B cell (primary cell): ENCODE data around the gene WIPF1. TPM values are rescaled to one million over a fixed set of nuclear protein-coding genes. Genes with fewer than 3 reads are reported as not detected.

ENCODE experiments used
- ATAC-seq: fragments of 200-7000 bp; cut with Tn5 transposase; one replicate; pipeline ENCODE4 v1.10.0; 2021; ENCODE audit warnings: low read depth, mild to moderate bottlenecking, moderate number of reproducible peaks, moderate library complexity
- CTCF ChIA-PET: fragments of 350-600 bp; sonication (Branson Sonifier 250); formaldehyde crosslinking; loops from one replicate; lab custom pipeline; 2021; ENCODE audit warnings: antibody characterized with exemption, inconsistent platforms; lab: Charles Lee
- POLR2A ChIA-PET: fragments of 350-600 bp; sonication (Branson Sonifier 250); formaldehyde crosslinking; loops from one replicate; lab custom pipeline; 2021; ENCODE audit warnings: antibody characterized with exemption; lab: Charles Lee
- DNase-seq: peaks from one replicate; pipeline ENCODE4 v3.0.0; 2013
- H2AFZ ChIP-seq: 2 replicates; pipeline ENCODE4 v1.6.1; 2012; ENCODE audit warnings: mild to moderate bottlenecking, low read depth, low read length; ENCODE audit not compliant: insufficient read depth, poor library complexity, severe bottlenecking
- H3K27ac ChIP-seq, 2 donors: 1 replicate in 1 of 2; 2 replicates in 1 of 2; pipeline ENCODE4 v1.5.1; 2012 to 2013; ENCODE audit warnings: low read length in 2 of 2, mild to moderate bottlenecking in 2 of 2, moderate library complexity in 1 of 2
- H3K27me3 ChIP-seq, 4 experiments: fragments of 200-600 bp in 1 of 4; sonication (generic) in 1 of 4; replicated peaks in 1 of 4; 1 replicate in 2 of 4; 2 replicates in 2 of 4; pipeline versions ENCODE4 v1.6.1 to v1.7.0; 2013 to 2016; ENCODE audit warnings: low read length in 3 of 4, mild to moderate bottlenecking in 2 of 4, mixed read lengths in 1 of 4, moderate library complexity in 1 of 4; ENCODE audit not compliant: insufficient read depth in 4 of 4, control insufficient read depth in 3 of 4; ENCODE audit errors: control extremely low read depth in 1 of 4
- H3K36me3 ChIP-seq, 2 experiments: replicated peaks in 1 of 2; 1 replicate in 1 of 2; 2 replicates in 1 of 2; pipeline versions ENCODE4 v1.6.1 to v1.7.1; 2013; ENCODE audit warnings: low read length in 1 of 2; ENCODE audit not compliant: insufficient read depth in 2 of 2, control insufficient read depth in 1 of 2; ENCODE audit errors: control extremely low read depth in 1 of 2, extremely low read depth in 1 of 2
- H3K4me1 ChIP-seq, 2 donors: fragments of 200-600 bp in 1 of 2; sonication (generic) in 1 of 2; 1 replicate in 1 of 2; 2 replicates in 1 of 2; pipeline versions ENCODE4 v1.5.1 to v1.6.1; 2013 to 2017; ENCODE audit warnings: low read length in 2 of 2; ENCODE audit not compliant: control insufficient read depth in 2 of 2, insufficient read depth in 2 of 2
- H3K4me2 ChIP-seq: replicated peaks from 2 replicates; pipeline ENCODE3; 2012; ENCODE audit warnings: mild to moderate bottlenecking, low read depth, low read length; ENCODE audit not compliant: poor library complexity, severe bottlenecking
- H3K4me3 ChIP-seq, 5 experiments: fragments of 200-600 bp in 1 of 5; sonication (generic) in 1 of 5; 1 replicate in 3 of 5; 2 replicates in 2 of 5; pipeline versions ENCODE4 v1.5.1 to v1.7.0; 2011 to 2016; ENCODE audit warnings: low read length in 4 of 5, mild to moderate bottlenecking in 4 of 5, low read depth in 2 of 5, control low read depth in 1 of 5, moderate library complexity in 1 of 5; ENCODE audit not compliant: insufficient read depth in 1 of 5; ENCODE audit errors: control extremely low read depth in 1 of 5, extremely low read depth in 1 of 5
- H3K79me2 ChIP-seq: fragments of 200-600 bp; sonication (generic); one replicate; pipeline ENCODE4 v1.6.0; 2016; ENCODE audit warnings: low read length; ENCODE audit not compliant: control insufficient read depth, insufficient read depth
- H3K9ac ChIP-seq: fragments of 200-600 bp; sonication (generic); 2 replicates; pipeline ENCODE4 v1.6.1; 2017; ENCODE audit warnings: mild to moderate bottlenecking, low read length, moderate library complexity
- H3K9me3 ChIP-seq, 3 donors: one replicate each; pipeline versions ENCODE4 v1.6.1 to v1.7.1; 2013; ENCODE audit warnings: low read length in 2 of 3; ENCODE audit not compliant: control insufficient read depth in 2 of 3, insufficient read depth in 1 of 3; ENCODE audit errors: control extremely low read depth in 1 of 3
- H4K20me1 ChIP-seq: 2 replicates; pipeline ENCODE4 v1.6.0; 2012; ENCODE audit warnings: mild to moderate bottlenecking, low read length; ENCODE audit not compliant: insufficient read depth, control insufficient read depth, poor library complexity, severe bottlenecking
- H3K27ac Mint-ChIP-seq: one replicate; pipeline ENCODE4 v1.8.0; 2021; ENCODE audit warnings: mixed read lengths
- H3K27me3 Mint-ChIP-seq: one replicate; pipeline ENCODE4 v1.8.0; 2021; ENCODE audit warnings: mixed read lengths
- H3K4me1 Mint-ChIP-seq: one replicate; pipeline ENCODE4 v1.8.0; 2021; ENCODE audit warnings: mixed read lengths
- H3K4me3 Mint-ChIP-seq: one replicate; pipeline ENCODE4 v1.8.0; 2021; ENCODE audit warnings: mixed read lengths
- H3K9me3 Mint-ChIP-seq: one replicate; pipeline ENCODE4 v1.8.0; 2022; ENCODE audit warnings: mixed read lengths; ENCODE audit not compliant: insufficient read depth
- EZH2 ChIP-seq: IDR thresholded peaks from 2 replicates; pipeline ENCODE4 v1.6.1; 2012; ENCODE audit warnings: borderline replicate concordance, low read depth, mild to moderate bottlenecking, moderate library complexity, low read length; ENCODE audit not compliant: insufficient read depth, poor library complexity, severe bottlenecking
- WGBS: methylation state at CpG from one replicate; pipeline ENCODE4 v1.1.5; 2013; ENCODE audit warnings: missing lambda C conversion rate; ENCODE audit not compliant: insufficient coverage; 5-methylcytosine and 5-hydroxymethylcytosine counted together
- intact Hi-C: fragments of 100-400 bp; cut with micrococcal nuclease; formaldehyde crosslinking; loops from one replicate; pipeline ENCODE4 v1.10.0; 2022
- polyA plus RNA-seq: library from polyadenylated mRNA; depleted of rRNA; stranded (reverse); fragments of >200 nt; gene quantifications from 2 replicates; pipeline ENCODE4 v1.2.3, GENCODE V29; 2012
- total RNA-seq, 2 donors: library from RNA; stranded (reverse); fragments of 120-200 nt in 1 of 2; gene quantifications; 1 replicate in 1 of 2; 2 replicates in 1 of 2; pipeline versions ENCODE4 v1.2.3 to v1.2.4, GENCODE V29; 2013 to 2022
- TF ChIP-seq, protein P1 (sequence below): fragments of 200-600 bp; IDR thresholded peaks from one replicate; pipeline ENCODE4 v1.8.0; 2022; ENCODE audit warnings: antibody characterized with exemption, mild to moderate bottlenecking

Gene WIPF1
- total and polyA plus RNA-seq, 2 donors (not counting 1 experiment from before 2014, with no cell fraction given): 137 to 390 TPM

DNA sequence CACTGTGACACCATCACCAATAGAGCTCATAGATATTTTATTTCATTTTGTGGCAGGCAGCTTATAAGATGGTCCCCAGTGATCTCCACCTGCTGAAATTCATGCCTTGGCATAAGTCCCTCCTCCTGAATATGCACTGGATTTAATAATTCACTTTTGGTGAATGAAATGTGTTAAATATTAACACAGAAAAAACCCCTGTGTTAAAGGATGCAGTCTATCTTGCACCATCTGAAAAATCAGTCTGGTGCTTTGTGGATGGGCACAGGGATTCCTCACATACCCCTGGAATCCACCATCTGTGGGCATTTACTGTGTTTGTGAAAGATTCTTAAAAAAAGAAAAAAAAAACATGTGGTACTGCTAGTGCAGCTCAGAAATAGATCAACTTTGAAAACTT is 26.1 kb upstream of the WIPF1 start:
- Histone ChIP-seq H3K36me3 (peaks cover 3 to 64% of the 10 kb centered on the region in 2 experiments), H3K9ac (no peak overlapping the region), H3K27ac (peak overlapping the region in 1 of 2 donors; percentile 69), H3K4me1 (peaks cover 64 to 72% of the 10 kb centered on the region in 2 donors), H2AFZ (no peak overlapping the region), H3K4me2 (no peak overlapping the region), H3K9me3 (no peaks in the 10 kb centered on the region), H3K27me3 (no peaks in the 10 kb centered on the region), H3K4me3 (no peak overlapping the region), H3K79me2 (peaks cover 92% of the 10 kb centered on the region), H4K20me1 (peaks cover 43% of the 10 kb centered on the region)
- H3K4me3 Mint-ChIP-seq: no peak overlapping the region
- DNase-seq (no peak), ATAC-seq (no peak)
- POLR2A ChIA-PET: no interaction called here
- peak overlapping the region; percentile 69 for H3K27ac Mint-ChIP-seq
- intact Hi-C loops: no loop called here
- CTCF ChIA-PET: interaction anchor here (0.7 to 1.4 kb wide), 5 partner anchors 28 to 161 kb away, joined by 3 to 7 read pairs (median 3); no protein-coding TSS in a partner anchor
- peaks cover 75% of the 10 kb centered on the region for H3K4me1 Mint-ChIP-seq
- no peaks in the 10 kb centered on the region for H3K9me3 Mint-ChIP-seq
- TF ChIP-seq EZH2: no peak
- TF ChIP-seq, protein P1, sequence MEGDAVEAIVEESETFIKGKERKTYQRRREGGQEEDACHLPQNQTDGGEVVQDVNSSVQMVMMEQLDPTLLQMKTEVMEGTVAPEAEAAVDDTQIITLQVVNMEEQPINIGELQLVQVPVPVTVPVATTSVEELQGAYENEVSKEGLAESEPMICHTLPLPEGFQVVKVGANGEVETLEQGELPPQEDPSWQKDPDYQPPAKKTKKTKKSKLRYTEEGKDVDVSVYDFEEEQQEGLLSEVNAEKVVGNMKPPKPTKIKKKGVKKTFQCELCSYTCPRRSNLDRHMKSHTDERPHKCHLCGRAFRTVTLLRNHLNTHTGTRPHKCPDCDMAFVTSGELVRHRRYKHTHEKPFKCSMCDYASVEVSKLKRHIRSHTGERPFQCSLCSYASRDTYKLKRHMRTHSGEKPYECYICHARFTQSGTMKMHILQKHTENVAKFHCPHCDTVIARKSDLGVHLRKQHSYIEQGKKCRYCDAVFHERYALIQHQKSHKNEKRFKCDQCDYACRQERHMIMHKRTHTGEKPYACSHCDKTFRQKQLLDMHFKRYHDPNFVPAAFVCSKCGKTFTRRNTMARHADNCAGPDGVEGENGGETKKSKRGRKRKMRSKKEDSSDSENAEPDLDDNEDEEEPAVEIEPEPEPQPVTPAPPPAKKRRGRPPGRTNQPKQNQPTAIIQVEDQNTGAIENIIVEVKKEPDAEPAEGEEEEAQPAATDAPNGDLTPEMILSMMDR: no peak
- H3K27me3 Mint-ChIP-seq: no peaks in the 10 kb centered on the region

DNA sequence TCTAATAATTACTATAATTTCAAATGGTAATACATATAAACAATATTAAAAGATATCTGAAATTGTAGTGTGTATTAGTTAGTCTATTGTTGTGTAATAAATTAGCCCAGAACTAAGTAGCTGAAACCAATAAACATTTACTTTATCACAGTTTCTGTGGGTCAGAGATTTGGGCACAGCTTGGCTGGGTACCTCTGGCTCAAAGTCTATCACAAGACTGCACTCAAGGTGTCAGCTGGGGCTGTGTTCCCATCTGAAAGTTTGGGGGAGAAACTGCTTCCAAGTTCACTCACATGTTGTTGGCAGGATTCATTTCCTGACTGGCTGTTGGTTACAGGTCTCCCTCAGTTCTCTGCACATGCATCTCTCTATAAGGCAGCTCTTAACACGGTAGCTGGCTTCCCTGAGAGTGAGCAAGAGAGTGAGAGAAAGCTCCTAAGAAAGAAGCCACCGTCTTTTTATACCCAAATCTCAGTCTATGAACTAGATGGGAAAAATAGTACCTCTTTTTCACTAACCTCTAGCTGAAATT is 25.6 kb upstream of the WIPF1 start:
- Histone ChIP-seq H3K27ac (peak overlapping the region in 1 of 2 donors; percentile 69), H3K4me1 (peaks cover 65 to 73% of the 10 kb centered on the region in 2 donors), H3K36me3 (peaks cover 3 to 63% of the 10 kb centered on the region in 2 experiments), H3K9ac (no peak overlapping the region), H3K27me3 (no peaks in the 10 kb centered on the region), H3K79me2 (peaks cover 92% of the 10 kb centered on the region), H4K20me1 (peaks cover 43% of the 10 kb centered on the region), H2AFZ (no peak overlapping the region), H3K9me3 (no peaks in the 10 kb centered on the region), H3K4me2 (peak overlapping the region; percentile 10), H3K4me3 (no peak overlapping the region)
- intact Hi-C loops: no loop called here
- peak overlapping the region; percentile 53 for H3K27ac Mint-ChIP-seq
- CTCF ChIA-PET: interaction anchor here (1.2 to 1.3 kb wide), 3 partner anchors 28 to 160 kb away, joined by 3 to 7 read pairs (median 4); no protein-coding TSS in a partner anchor
- ATAC-seq (no peak), DNase-seq (no peak)
- peaks cover 76% of the 10 kb centered on the region for H3K4me1 Mint-ChIP-seq
- no peaks in the 10 kb centered on the region for H3K27me3 Mint-ChIP-seq
- no peak overlapping the region for H3K4me3 Mint-ChIP-seq
- no peak for TF ChIP-seq EZH2
- TF ChIP-seq, protein P1: no peak
- POLR2A ChIA-PET: no interaction called here
- whole genome bisulfite sequencing: no CpG with 5 or more reads among the region's 2 CpGs
- no peaks in the 10 kb centered on the region for H3K9me3 Mint-ChIP-seq
